AG08396 (cell line): ENCODE results near the gene USP1.

Source experiments
- DNase-seq: peaks from one replicate; pipeline ENCODE4 v3.0.0; 2012; ENCODE audit warnings: low spot score, mixed read lengths

USP1 gene

DNA sequence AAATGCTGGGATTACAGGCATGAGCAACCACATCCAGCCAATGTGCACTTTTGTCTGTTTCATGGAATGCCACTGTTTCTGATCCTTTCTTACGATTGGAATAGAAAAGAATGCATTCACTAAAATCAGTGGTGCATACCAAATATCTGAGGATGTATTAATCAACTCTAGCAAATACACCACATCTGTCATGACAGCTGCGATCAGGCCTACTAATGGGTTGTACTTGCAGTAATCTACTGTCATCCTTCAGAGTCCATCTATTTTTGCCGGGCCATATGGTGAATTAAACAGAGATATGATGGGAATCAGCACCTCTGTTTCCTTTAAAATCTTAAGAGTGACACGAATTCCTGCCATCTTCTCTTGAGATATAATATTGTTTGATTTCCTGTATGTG is 8.5 kb upstream of the USP1 start:
- DNase-seq = no peak

DNA sequence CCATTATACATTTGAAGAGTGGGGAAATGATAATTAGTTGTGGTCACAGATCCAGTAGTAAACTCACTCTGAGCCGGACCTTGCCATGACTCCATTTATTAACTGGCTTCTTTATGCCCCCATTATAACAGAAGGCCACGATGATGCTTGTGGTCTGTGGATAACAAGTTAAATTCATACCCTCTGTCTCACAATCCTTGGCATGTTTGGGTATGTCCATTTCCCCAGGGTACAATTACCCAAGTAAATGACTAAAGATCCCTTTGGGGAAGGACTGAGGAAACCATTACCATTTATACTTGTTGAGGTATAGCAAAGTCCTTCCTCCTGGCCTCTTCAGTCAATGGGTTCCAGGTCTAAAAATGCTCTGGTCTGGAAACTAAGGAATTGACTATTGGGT is 7.3 kb upstream of the USP1 start:
- DNase-seq = no peak

DNA sequence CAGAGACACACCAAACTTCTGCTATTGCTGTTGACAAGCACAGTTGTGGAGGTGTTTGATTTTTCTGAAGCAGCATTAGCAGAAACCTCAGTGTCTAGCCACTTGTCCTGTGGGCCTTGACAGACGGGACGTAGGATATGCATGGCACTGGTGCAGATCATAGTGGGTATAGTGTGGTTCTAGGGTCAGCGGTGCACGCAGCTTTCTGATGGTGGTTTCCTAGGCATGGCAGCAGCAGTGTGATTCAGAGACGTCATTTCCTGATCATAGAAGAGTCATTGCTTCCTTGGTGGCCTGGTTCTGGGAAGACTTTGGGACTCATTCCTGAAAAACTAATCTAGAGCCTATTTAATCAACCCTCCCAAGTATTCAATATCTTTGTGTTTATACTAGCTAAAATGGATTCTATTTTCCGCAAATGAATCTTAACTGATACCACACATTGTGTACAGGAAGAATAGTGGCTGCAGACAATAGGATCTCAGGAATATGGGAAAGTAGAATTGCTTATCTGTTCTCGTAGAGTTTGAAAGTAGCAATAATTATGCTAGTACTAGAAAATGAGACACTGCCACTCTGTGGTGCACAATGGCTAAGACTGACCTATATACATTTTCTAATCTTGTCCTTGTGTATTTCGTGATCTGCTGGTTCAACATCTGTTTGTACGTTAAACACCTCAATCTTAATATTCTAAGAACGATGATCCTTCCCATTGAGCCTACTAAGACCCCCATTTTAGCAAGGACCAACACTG is 2.8 kb upstream of the USP1 start:
- DNase-seq = no peak

DNA sequence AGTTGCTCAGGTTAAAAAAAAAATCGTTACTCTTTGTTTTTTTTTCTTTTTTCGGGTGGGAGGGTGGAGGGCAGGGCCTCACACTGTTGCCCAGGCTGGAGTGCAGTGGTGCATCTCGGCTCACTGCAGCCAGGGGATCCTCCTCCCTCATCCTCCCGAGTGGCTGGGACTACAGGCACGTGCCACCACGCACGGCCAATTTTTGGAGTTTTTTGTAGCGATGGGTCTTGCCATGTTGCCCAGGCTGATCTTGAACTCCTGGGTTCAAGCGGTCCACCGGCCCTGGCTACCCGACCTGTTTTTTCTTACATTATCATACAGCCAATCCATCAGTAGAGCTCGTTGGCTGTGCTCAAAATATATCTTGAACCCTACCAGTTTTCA is 2.2 kb upstream of the USP1 start:
- DNase-seq = no peak

DNA sequence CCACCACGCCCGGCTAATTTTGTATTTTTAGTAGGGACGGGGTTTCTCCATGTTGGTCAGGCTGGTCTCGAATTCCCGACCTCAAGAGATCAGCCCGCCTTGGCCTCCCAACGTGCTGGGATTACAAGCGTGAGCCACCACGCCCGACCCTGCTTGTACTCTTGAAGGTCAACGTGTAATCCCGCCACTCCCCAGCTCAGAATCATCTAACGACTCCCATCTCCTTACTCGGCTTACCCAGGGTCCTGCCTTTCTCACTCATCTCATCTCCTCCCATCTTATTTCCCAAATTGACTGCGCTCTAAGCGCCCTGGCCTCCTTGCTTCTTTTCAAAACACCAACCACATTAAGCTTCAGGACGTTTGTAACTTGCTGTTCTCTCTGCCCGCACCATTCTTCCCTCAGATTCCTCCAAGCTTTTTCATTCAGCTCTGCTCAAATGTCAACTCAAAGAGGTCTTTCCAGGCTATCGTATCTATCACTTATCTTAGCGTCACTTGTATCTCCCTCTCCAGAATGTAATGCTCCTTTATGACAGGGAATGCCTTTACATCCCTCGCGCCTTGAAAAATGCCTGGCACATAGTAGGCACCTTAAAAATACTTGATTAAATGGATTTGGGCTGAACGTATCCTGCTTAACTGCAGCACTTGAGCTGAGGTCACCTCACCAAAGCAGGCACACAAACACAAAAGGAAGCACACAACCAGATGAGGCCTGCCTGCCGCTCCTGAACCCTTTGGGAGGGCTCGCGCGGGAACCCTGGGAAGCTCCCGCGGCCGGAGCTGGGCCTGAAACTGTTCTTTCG is 1.4 kb upstream of the USP1 start:
- no peak for DNase-seq

DNA sequence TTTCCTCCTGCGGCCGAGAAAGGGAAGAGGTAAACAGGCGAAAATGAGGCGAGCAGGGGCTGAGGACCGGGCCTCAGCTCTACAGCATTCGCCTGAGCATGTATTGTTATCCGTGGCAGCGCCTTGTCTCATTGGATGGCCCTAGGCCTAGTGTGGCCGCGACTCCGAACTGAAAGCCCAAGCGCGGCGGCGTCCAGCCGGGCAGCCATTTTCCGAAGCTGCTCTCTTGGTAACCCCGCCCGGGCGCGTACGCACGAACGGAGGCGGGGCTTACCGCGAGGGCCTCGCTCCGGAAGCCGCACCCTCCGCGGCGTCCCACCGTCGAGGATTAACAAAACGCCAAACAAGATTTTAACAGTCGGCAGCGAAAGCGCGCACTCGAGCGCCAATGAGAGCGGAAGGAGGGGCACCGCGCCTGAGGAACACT is 797 bp upstream of the USP1 start:
- no peak for DNase-seq

DNA sequence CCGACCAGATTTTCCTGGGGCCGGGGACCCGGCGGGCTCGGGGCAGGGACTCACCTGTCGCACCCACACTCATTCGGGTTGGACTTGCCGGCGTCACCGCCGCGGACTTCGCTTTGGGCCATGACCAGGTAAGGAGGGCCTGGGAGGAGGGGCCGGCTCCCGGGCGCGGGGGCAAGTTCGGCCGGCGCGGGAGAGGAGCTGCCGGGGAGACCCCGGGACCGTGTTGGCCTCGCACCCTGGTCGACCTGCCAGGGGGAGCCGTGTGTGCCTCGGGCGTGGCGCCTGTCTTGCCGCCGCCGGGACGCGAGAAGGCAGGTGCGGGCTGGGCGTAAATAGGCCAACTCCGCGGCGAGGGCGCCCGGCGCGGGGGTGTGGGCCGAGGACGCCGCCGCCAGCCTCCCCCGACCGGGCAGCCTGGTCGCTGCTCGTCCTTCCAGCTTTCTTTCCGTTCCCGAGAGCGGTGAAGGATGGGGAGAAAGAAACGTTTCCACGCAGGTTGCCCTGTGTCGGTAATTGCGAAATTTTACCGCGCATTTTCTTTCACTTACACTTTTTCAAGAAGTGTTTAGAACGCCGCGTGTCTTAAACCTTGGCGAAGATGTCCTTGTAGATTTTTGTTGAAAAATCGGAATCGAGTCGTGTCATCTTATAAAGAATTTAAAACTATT is 558 bp downstream of the USP1 start:
- peak; percentile 19 for DNase-seq

DNA sequence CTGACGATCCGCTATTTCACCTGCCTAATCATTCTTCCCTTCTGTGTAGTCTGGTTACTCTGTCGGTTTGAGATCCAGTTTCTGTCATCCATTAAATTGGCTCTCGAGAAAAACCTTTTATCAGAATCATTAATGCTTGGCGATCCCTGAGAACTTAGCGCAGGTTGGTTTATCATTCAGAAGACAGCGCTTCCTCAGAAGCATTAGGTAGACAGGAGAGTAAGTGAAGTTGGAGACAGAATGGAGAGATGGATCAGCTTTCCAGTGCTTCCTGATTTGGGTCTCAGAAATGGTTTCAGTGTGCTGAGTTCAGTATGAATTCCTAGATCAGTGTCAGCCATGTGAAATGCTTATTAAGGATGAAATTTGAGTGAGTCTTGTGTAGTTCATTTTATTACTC is 1.3 kb downstream of the USP1 start:
- no peak for DNase-seq

DNA sequence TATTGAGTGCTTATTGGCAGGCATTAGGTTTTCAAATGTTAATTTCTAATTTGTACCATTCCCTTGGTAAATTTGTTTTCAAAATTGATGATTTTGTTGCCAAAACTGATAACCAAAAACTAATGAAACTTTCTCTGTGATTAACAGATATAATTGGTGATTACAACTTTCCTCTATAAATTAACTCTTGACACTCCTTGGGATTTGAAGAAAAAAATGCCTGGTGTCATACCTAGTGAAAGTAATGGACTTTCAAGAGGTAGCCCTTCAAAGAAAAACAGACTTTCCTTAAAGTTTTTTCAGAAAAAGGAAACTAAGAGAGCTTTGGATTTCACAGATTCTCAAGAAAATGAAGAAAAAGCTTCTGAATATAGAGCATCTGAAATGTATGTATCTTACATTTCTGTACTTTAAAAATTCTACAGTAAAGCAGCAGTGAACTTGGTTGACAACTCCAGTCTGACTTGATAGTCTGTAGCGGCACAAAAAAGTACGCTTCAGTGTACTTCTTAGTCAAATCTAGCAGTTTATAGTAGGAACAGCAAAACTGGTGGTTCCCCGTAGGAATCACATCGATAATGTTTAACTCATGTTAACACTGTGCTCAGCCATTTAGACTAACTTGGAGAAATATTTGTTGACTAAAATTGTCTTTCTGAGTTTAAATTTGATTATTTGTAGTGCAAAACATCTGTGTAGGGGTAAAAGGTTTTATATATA is 3.0 kb downstream of the USP1 start:
- no peak for DNase-seq

DNA sequence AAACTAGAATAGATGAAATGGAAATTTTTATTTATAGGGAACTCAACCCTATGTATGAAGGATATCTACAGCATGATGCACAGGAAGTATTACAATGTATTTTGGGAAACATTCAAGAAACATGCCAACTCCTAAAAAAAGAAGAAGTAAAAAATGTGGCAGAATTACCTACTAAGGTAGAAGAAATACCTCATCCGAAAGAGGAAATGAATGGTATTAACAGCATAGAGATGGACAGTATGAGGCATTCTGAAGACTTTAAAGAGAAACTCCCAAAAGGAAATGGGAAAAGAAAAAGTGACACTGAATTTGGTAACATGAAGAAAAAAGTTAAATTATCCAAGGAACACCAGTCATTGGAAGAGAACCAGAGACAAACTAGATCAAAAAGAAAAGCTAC is 7.9 kb downstream of the USP1 start:
- DNase-seq = no peak

DNA sequence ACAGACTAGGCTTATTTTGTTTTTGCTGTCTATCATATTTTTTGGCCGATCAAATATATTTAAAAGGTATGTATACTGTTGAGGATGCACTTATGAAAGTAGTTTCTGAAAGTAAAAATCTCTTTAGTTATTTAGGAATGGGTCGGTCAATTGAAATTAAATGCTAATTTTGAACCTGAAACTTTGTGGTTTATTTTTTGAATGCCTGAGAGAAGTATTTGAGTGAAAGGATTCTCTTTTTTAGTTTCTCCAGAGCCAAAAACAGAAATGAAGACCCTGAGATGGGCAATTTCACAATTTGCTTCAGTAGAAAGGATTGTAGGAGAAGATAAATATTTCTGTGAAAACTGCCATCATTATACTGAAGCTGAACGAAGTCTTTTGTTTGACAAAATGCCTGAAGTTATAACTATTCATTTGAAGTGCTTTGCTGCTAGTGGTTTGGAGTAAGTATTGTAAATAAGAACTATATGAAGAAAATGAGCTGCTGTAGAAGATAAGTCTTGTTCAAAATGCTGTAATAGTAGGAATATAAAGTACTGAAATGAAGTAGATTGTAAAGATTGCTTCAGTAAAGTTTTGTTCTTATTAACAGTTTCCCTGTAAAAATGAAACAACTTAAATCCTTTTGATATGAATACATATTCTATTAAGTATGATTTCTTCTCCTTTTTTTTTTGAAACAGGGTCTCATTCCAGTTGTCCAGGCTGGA is 11.5 kb downstream of the USP1 start:
- DNase-seq = no peak

DNA sequence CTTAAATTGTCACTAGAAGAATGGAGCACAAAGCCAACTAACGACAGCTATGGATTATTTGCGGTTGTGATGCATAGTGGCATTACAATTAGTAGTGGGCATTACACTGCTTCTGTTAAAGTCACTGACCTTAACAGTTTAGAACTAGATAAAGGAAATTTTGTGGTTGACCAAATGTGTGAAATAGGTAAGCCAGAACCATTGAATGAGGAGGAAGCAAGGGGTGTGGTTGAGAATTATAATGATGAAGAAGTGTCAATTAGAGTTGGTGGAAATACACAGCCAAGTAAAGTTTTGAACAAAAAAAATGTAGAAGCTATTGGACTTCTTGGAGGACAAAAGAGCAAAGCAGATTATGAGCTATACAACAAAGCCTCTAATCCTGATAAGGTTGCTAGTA is 13.5 kb downstream of the USP1 start:
- no peak for DNase-seq

DNA sequence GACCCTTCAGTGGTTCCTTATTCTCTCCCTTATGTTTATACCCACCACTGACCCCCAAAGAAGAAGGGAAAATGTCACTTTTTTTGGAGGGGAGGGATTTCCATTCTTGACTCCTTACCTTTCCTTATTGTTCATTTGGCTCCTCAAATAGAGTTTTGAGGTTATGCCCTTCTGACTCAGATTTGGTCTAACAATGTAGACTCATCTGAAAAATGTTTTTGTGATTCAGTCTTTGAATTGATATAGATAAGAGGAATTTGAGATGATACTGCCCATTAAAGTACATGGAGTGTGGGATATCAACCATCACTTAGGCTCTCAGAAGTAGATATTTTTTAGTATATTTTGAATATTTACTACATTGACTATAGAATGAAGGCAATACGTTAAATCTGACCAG is 16.1 kb downstream of the USP1 start:
- no peak for DNase-seq

DNA sequence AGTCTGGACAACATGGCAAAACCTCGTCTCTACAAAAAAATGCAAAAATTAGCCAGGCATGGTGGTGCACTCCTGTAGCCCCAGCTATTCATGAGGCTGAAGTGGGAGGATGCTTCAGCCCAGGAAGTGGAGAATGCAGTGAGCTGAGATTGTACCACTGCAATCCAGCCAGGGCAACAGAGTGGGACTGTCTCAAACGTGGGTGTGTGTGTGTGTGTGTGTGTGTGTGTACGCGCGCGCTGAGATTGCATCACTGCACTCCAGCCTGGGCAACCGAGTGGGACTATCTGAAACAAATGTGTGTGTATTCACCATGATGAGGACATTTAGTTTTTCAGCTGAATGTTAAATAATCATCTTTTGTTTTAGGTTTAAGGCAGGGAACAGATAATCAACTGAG is 21.1 kb downstream of the USP1 start:
- DNase-seq = no peak

DNA sequence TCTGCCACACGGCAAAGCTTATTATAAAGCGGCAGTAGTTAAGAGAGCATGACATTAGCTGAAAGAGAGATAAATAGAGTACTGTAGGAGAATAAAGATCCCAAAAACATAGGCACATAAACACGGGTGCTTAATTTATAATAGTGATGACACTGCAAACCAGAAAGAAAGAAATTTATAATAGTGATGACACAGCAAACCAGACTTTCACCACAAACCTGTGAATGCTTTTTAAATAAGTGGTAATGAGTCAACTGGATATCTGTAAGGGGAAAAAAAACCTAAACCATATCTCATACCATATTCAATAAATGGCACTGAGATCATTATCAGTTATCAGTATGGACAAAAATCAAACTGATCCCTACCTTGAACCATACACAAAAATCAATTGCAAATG is 25.5 kb downstream of the USP1 start:
- no peak for DNase-seq

DNA sequence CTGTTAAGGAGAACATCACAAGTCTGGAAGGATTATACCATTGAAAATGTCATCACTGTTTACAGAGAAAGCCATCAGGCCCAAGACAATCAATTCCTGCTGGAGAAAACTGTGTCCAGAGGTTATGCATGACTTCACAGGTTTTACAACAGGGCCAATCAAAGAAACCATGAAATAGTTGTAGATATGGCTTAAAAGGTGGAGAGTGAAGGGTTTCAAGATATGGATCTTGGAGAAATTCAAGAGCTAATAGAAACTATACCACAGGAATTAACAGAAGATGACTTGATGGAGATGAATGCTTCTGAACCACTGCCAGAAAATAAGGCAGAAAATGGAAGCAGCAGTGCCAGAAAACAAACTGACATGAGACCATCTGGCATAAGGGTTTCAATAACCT is 30.2 kb downstream of the USP1 start:
- no peak for DNase-seq

DNA sequence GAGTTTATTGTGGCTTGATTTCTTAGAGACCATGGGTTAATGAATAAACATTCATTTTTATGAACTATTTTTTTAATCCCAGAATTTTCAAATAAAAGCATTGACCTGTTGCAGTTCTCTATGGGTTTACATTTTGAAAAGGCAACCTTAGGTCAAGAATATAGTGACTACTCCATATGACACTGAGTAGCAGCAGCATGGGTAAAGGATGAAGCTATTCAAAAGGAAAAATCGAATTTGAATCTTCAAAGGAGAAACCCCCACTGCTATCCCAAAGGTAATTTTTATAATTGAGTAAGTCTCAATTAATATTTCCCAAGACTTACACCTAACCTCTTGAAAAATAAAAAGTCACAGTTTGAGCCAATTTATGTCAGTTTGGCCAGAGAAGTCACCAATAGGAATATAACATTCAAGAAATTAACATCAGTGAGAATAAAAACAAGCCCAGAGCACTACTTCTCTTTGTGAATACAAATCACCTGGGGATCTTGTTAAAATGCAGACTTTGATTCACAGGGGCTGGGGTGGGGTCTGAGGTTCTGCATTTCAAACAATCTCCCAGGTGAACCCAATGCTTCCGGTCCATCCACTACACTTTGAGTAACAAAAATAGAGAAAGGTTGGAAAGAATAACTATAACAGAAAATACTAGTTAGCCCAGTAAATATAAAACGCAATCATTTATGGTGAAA is 39.8 kb downstream of the USP1 start:
- no peak for DNase-seq

DNA sequence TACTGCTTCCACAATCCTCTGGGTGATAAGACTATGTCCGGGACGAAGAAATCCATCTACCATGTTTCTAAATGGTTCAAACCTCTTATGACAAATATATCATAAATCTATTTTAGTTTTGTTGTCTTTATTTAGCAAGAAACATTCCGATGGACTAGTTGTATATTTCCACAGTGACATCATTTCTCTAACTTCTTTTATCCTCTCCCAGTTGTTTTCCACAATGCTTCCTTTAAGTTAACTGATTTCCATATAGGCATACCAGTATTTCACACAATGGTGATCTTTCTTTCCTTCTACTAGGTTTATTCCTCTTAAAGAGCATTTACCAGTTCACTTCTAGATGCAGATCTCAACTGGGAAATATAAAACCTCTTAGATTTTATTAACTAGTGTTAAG is 44.8 kb downstream of the USP1 start:
- DNase-seq = no peak

DNA sequence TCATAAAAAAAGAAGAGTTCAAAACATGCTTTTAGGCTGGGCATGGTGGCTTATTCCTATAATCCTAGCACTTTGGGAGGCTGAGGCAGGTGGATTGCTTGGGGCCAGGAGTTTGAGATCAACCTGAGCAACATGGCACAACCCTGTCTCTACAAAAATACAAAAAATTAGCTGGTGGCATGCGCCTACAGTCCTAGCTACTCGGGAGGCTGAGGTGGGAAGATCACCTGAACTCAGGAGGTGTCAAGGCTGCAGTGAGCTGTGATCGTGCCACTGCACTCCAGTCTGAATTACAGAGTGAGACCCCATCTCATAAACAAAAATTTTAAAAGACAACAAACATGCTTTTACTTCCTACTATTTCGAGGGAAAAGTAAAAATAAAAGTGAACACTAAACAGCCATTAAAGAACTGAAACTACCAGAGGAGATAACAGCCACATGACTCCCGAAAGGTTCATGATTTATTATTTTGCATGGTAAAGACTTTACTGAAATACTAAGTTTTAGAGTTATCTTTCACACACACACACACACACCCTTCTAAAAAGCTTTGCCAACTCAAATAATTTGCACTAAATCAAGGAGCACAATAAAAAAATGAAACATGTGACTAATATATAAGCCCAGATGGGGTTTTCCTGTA is 48.1 kb downstream of the USP1 start:
- no peak for DNase-seq

DNA sequence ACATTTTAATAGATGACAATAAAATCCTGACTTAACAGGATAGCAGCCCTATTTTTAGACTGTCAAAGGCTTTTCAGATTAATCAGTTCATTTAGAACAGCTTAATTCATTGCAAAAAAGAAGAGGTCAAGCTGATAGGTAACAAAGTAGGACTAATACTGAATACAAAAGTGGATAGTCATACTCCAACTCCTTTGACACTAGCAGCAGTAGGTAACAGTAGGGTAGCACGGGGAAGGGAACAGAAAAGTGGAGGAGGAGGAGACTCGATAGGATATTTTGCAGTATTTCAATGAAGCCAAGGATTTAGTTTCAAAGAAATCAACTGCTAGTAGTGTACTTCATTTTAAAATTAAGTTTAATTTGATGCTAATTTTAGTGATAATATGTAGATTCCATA is 51.1 kb downstream of the USP1 start:
- no peak for DNase-seq

DNA sequence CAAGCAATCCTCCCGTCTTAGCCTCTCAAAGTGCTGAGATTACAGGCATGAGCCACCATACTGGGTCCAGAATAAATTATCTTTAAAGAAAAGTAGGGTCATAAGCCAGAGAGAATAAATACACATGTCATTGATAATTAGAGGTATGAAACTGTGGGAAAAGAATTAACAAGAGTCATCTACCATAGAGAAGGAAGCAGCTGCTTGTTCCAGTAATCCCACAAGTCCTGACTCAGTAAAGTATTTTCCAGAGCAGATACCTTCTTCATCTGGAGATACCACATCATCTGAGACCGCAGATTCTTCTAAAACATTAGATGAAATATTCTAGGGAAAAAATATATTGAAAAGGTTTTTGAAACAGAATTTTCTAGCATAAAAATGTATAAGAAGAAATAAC is 55.7 kb downstream of the USP1 start:
- no peak for DNase-seq
